ENCODE results near the gene KCNC3. TPM values are rescaled to one million over a fixed set of nuclear protein-coding genes. Genes with fewer than 3 reads are reported as not detected.

KCNC3 gene
- total RNA-seq, 6 donors from 2014 or later = 3.8 to 15.7 (median 12.2) TPM

GRCh38 chr19:50309396-50310125, 19.6 kb downstream of the KCNC3 start:
- Histone ChIP-seq H3K36me3 (peaks cover 0 to 19% (median 7%) of the 10 kb centered on the region in 4 donors), H3K4me3 (no peak overlapping the region), H3K4me1 (peaks cover 3 to 24% (median 10%) of the 10 kb centered on the region in 4 donors), H3K9me3 (no peaks in the 10 kb centered on the region), H3K27me3 (peaks cover 0 to 28% (median 16%) of the 10 kb centered on the region in 4 donors), H3K27ac (no peak overlapping the region)
- no peak for DNase-seq
- 72 to 83% methylated on average over 13 to 15 of the region's 16 CpGs for WGBS, 2 donors
- TF ChIP-seq POLR2A (IDR thresholded peaks at IDR 0.05) (no peak), CTCF (IDR thresholded peaks at IDR 0.05) (no peak), EP300 (IDR thresholded peaks at IDR 0.05) (no peak), POLR2AphosphoS5 (IDR thresholded peaks at IDR 0.05) (no peak)
- no peak for ATAC-seq (ENCODE audit: low FRiP score in 2 of 2)

GRCh38 chr19:50308991-50309390, 20.2 kb downstream of the KCNC3 start:
- no peak for ATAC-seq (ENCODE audit: low FRiP score in 2 of 2)
- H3K4me1 ChIP-seq = peaks cover 3 to 20% (median 8%) of the 10 kb centered on the region in 4 donors
- 88 to 92% methylated on average over 14 to 16 of the region's 21 CpGs for WGBS, 2 donors
- peak in 1 of 2 donors; percentile 76 for DNase-seq
- H3K36me3 ChIP-seq = peaks cover 0 to 21% (median 7%) of the 10 kb centered on the region in 4 donors
- peaks cover 0 to 22% (median 11%) of the 10 kb centered on the region in 4 donors for H3K27me3 ChIP-seq
- no peaks in the 10 kb centered on the region for H3K9me3 ChIP-seq
- TF ChIP-seq EP300 (IDR thresholded peaks at IDR 0.05) (no peak), POLR2A (IDR thresholded peaks at IDR 0.05) (no peak), CTCF (IDR thresholded peaks at IDR 0.05) (no peak), POLR2AphosphoS5 (IDR thresholded peaks at IDR 0.05) (no peak)
- no peak overlapping the region for H3K4me3 ChIP-seq
- H3K27ac ChIP-seq = no peak overlapping the region

GRCh38 chr19:50303558-50303957, 25.6 kb downstream of the KCNC3 start:
- Histone ChIP-seq H3K4me1 (no peaks in the 10 kb centered on the region), H3K4me3 (no peak overlapping the region), H3K9me3 (no peaks in the 10 kb centered on the region), H3K27me3 (no peaks in the 10 kb centered on the region), H3K36me3 (peaks cover 0 to 33% (median 10%) of the 10 kb centered on the region in 4 donors), H3K27ac (no peak overlapping the region)
- TF ChIP-seq EP300 (IDR thresholded peaks at IDR 0.05) (no peak), POLR2AphosphoS5 (IDR thresholded peaks at IDR 0.05) (no peak), CTCF (IDR thresholded peaks at IDR 0.05) (no peak), POLR2A (IDR thresholded peaks at IDR 0.05) (no peak)
- no peak for DNase-seq
- no peak for ATAC-seq (ENCODE audit: low FRiP score in 2 of 2)

GRCh38 chr19:50301607-50301971, 27.6 kb downstream of the KCNC3 start:
- 80 to 82% methylated on average over 10 of the region's 10 CpGs for WGBS, 2 donors
- ATAC-seq (ENCODE audit: low FRiP score in 2 of 2) = no peak
- H3K27me3 ChIP-seq = no peaks in the 10 kb centered on the region

GRCh38 chr19:50300814-50301606, 28.2 kb downstream of the KCNC3 start:
- ATAC-seq (ENCODE audit: low FRiP score in 2 of 2) = no peak
- 70 to 71% methylated on average over 10 of the region's 10 CpGs for WGBS, 2 donors
- DNase-seq = no peak
- Histone ChIP-seq H3K27ac (no peak overlapping the region), H3K9me3 (no peaks in the 10 kb centered on the region), H3K4me1 (no peaks in the 10 kb centered on the region), H3K27me3 (no peaks in the 10 kb centered on the region), H3K36me3 (peaks cover 0 to 44% (median 14%) of the 10 kb centered on the region in 4 donors), H3K4me3 (no peak overlapping the region)
- TF ChIP-seq EP300 (IDR thresholded peaks at IDR 0.05) (no peak), POLR2A (IDR thresholded peaks at IDR 0.05) (no peak), CTCF (IDR thresholded peaks at IDR 0.05) (no peak), POLR2AphosphoS5 (IDR thresholded peaks at IDR 0.05) (no peak)

More at GRCh38 chr19:50301607-50301971, 27.6 kb downstream of the KCNC3 start:
- H3K9me3 ChIP-seq = no peaks in the 10 kb centered on the region
- no peak overlapping the region for H3K4me3 ChIP-seq
- no peak overlapping the region for H3K27ac ChIP-seq
- TF ChIP-seq POLR2A (IDR thresholded peaks at IDR 0.05) = no peak
- TF ChIP-seq POLR2AphosphoS5 (IDR thresholded peaks at IDR 0.05) = no peak
- no peaks in the 10 kb centered on the region for H3K4me1 ChIP-seq
- peaks cover 0 to 39% (median 12%) of the 10 kb centered on the region in 4 donors for H3K36me3 ChIP-seq
- no peak for DNase-seq
